GM18508 (cell line): ENCODE results near the gene ACTN4.

Experiments used
- ATAC-seq: cut with Tn5 transposase; IDR thresholded peaks from one replicate; pipeline ENCODE4 v1.9.1; 2021; ENCODE audit warnings: moderate number of reproducible peaks; ENCODE audit not compliant: insufficient read depth, unreplicated experiment

The ACTN4 gene

DNA sequence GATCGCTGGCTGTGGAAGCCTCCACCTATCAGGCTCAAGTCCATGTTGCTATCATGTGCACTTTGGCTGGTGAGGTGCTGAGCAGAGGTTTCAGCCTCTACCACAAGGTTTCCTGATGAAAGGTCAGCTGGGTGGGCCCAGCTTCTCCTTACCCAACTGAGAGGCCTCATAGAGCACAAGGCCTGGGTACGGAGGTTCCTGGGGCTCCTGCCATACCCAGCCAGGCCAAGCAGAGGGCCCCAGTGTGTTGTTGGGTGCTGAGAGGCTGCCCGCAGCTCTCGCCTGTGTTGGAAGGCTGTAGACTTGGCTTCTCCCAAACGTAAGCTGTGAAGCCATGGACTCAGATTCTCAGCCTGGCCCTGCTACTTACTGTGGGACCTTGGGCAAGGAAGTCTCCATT lies 28.2 kb downstream of the ACTN4 start:
- no peak for ATAC-seq

DNA sequence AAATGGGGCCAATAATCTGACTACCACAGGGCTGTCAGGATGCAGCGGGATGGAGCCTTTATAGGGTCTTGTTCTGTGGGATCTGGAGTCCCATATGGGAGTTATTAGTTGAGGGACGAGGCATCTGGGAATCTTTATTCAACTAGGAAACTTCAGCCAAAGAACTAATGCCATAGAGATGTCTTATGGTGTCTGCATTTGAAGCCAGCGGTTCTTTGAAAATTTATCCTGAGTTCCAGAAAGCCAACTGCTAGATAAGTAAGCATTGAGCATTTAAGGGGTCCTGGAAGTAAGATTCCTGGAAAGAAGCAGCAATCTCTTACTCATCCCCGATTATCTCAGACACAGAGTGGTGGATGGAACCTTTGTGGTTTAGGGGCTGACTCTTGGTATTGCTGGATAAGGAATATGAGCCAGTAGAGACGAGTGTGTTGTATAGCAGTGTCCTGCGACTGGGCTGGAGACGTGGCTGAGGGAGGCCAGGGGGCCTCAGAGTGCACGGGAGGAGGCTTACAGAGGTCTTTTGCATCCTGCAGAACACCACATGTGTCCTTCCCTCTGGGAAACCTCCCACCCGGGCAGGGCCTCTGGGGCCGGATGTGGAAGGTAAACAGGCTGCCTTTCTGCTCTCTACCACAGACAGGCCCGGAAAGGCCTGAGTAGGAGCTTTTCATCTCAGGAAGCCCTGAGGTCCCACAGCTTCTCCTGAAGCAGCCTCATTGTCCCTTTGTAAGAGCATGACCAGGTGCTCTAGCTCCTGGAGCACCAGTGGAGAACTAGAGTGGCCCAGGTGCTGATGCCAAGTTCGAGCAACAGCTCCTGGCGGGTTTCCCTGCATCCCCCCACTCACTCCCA lies 28.8 kb downstream of the ACTN4 start:
- no peak for ATAC-seq

DNA sequence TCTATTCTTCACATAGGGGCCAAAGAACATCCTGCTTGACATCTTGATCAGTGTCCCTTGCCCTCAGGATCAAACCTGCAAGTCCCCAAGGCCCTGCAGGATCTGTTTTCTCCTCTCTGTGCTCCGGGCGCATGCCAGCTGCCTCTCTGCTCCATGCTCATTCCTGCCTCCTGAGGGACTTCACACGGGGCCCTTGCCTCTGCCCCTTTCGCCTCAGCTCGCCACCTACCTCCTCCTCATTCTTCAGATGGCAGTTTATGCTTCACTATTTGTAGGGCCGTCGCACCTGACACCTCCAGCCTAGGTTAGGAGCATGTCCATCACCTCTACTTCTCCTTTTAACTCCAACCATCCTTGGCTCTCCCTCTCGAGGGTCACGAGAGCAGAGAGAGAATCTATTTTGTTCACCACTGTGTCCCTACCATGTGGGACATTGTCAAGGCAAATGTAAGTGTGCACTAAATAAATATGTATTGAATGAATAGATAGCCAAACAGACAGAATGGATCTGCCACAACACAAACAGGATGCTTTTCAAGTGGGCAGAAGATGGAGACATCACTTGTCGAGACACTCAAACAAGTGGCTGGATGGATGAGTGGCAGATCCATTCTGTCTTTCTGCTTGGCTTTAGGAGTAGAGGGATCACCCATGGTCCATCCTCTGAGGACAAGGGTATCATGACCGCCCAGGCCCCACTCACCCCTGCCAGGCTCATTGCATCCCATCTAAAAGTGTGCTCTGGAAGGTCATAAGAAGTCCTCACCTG lies 29.6 kb downstream of the ACTN4 start:
- no peak for ATAC-seq

DNA sequence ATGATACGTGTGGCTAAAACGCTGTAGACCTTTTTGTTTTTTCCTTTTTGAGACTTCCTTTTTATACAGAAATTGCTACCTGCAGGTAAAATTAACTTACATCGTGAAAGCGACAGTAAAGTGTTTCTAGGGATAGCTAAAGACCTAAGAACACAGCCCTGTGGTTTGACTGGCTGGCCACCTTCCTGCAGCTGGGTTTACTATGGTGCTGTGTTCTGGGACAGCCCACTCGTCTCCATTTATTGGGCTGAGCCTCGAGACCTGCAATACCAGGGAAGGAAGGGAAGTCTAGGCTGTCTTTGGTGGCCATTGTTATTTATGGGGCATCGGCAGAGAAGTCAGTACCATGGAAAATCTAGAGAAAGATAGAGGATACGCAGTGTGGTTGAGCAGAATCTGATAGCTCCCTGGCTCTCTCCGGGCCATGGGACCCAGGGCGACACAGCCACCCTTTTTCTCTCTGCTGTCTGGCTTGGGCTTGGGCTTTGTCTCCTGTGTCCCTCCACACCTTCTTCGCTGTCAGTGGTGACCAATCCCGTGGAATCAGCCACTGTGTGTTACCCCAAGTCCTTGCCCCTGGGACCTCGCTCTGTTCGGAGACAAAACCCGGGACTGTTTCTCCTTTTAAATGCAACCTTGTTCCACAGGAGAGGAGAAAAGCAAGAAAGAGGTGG lies 30.9 kb downstream of the ACTN4 start:
- ATAC-seq: no peak

DNA sequence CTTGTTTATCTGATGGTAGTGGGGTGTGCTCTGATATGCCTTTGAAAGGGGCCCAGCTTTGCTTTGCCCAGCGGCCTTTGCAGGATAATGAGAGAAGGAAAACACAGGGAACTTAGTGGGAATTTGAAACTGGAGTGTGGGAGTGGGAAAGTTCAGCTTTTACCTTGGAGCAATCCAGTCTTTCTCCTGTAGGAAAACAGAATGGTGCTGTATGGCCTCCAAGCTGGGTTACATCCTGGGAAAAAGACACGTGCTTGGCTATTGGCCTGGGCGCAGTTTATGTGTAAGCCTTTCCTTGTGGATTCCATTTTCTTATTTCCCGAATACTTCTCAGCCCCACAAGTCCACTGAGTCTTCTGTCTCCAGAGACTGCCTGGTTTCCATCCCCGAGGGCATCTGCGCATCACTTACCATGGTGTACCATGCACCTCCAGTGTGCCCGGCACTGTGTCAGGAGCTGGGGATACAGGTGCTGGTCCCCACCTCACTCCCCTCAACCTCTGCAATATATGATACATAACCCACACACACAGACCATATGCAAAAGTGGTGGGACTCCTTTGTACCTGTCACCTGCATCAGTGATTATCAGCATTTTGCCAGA lies 31.5 kb downstream of the ACTN4 start:
- no peak for ATAC-seq

DNA sequence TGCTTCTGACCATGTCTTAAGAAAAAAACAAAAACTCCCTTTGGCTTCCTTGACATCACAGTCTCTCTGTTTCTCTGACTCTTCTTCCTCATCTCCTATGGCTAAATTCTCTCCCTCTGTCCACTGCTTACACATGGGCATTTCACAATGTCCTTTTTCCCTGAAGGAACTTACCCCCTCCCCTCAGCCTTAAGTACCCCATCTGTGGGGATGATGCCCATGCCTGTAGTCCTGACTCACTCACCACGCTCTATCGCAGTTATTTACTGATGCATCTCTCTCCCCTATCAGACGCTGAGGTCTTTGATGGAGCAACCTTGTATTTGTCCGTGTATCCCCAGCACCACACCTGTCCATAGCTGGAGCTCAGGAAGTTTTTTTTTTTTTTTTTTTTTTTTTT lies 32.4 kb downstream of the ACTN4 start:
- ATAC-seq: no peak

DNA sequence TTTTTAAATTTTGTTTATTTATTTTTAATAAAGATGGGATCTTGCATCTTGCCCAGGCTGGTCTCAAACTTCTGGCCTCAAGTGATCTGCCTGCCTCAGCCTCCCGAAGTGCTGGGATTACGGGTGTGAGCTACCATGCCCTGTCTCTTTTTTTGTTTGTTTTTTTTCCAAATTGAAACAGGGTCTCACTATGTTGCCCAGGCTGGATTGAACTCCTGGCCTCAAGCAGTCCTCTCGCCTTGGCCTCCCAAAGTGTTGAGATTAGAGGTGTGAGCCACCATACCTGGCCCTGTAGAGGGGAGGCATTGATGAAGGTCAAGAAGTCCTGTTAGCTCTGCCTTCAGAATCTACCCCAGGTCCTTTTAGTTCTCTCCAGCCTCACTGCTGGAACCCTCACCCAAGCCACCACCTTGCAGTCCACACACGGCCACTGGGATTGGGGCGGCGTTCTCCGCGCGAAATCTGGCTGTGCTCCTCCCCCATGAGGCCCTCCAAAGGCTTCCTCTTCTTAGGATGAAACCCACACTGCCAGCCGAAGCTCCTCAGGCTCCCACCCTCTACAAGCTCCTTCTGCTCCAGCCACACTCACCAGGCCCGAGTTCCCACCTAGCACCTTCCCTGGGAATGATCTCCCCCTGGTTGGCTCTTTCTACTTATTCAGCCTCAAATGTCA lies 34.9 kb downstream of the ACTN4 start:
- no peak for ATAC-seq

DNA sequence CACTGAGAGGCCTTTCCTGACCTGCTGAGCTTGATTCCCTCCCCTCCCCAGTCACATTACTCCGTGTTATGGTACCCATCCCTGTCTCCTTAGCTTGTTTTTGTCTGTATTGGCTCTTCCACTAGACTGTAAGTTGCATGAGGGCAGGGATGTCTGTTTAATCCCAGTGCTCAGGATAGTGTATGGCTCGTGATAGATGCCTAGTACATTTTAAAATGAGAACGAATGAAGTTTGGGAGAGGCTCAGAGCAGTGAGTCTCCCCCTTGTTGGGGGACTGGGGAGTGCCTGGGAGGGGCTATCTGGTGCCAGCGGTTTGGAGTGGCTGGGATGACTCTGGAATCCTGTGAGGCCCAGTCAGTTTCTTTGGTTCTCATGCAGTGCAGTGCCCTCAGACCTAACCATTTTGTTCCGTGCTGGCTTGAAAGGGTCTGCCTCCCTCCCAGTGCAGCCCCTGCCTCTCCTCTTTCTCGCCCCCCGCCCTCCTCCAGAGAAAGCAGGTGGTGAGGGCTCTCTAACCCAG lies 35.5 kb downstream of the ACTN4 start:
- ATAC-seq: no peak

DNA sequence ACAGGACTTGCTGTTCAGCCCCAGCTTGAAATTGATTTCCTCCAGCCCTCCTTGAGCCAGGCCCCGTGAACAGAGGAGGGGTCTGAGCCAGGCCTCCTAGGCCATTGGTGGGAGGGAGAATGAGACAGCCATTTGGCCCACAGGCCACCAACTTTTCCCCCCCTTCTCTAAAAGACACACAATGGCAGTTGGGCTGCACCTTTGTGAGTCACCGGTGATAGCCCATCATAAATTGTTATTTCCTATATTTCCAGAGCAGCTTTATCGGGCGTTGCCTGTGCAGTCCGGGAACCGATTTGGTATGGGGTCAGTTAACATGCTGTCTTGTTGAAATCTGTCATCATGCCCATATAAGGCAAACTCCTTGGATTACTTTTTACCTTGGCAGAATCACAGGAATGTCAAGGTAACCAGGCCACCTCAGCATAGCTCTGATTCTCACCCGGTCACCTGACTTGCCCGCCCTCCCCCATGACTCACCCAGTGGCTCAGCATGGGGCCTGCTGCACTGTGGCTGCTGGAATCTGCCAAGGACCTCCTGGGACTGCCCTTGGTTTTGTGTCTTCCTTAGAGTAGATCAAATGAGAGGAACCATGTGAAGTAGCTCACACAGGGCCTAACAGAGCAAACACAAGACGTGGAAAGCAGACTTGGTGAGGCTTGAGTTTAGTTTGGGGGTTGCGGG lies 36.1 kb downstream of the ACTN4 start:
- no peak for ATAC-seq

DNA sequence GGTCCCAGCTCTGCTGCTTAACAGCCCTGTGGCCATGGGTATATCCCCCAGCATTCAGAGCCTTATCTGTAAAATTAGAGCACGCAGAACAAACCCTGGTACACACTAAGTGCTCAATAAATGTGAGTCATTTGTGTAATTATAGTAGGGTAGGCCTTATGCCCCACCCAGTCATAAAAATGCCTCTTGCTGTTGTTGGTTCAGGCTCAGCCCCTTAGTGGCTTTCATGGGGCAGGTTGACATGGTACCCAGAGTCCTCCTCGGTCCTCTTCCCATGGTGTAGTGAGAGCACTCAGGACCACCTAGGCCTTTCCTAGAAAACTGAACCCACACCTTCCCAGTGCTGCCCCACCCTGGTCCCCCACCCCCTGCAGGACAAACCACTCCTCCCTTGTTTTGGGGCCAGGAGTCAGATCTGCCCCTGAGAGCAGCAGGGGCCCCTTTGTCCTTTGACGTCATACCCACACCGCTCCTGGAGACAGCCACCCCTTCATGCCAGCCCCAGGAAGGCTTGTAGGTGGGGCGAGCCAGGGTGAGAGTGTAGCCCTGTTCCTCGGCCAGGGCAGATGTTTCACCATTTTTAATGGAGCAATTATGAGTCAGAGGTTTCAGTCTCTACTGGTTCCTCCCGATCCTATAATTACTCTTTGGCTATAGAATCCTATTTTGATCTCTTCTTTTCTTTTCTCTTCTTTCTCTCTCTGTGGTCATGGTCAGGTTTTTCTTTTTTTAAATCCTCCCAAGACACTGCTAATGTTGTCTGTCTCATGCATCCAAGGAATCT lies 36.8 kb downstream of the ACTN4 start:
- no peak for ATAC-seq

DNA sequence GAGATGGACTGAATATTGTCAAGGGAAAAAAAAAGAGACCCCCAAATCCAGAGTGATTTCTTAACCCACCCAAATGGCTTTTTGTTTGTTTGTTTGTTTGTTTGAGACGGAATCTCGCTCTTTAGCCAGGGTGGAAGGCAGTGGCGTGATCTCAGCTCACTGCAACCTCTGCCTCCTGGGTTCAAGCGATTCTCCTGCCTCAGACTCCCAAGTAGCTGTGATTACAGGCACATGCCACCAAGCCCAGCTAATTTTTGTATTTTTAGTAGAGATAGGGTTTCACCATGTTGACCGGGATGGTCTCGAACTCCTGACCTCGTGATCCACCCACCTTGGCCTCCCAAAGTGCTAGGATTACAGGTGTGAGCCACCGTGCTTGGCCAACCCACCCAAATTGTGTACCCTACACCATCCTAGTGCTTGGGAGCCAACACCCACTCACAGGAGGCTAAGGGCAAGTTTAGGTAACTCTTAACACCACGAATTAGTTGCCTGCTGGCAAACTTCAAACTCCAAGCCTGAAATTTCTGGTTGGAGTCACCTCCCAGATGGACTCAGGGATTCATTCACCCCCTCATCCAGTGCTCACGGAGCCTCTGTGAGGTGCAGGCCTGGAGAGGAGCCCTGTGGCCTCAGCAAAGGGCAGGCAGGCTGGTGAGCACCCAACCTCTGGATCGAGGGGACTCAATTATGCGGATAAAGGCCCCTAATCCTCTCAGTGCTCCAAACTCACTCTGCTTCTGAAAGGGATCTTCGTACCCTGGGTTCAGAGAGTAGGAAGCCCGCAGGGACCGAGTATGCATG lies 37.6 kb downstream of the ACTN4 start:
- no peak for ATAC-seq

DNA sequence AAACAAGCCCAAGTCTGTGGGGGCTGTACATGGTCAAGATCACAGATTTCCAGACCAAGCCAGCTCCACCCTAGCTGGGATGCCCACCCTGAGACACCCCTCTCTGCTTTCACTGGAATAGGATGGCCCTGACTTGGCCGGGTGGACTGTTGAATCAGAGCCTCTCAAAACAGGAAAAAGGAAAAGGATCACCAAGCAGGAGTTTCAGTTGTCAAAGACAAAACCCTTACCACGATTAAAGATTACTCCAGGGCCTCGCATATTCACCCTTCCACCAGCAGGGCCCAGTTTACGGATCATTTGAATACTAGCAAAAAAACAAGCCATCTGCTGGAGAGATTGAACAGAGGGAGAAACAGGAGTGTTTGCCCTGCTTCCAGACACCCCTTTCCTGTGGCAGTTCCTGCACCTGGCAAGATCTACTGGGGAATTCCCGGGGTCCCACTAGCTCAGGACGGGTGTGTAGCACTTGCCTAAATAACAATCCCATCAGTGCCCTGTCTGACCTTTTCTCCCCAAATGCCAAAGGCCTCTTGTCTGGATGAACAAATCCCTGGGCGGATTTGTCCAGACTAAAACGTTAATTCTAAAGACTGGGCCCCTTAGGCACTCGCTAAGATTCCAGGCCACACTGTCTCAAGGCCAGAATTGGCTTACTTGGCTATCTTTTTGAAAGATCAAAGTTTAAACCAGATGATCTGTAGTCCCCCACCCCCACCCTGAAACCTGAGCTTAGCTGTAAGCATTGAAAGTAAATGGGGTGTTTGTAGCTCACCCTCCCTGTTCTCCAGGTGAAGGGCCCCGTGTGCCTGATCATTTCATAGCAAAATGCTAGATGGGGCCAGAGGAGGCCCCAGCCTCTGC lies 38.4 kb downstream of the ACTN4 start:
- ATAC-seq: no peak

DNA sequence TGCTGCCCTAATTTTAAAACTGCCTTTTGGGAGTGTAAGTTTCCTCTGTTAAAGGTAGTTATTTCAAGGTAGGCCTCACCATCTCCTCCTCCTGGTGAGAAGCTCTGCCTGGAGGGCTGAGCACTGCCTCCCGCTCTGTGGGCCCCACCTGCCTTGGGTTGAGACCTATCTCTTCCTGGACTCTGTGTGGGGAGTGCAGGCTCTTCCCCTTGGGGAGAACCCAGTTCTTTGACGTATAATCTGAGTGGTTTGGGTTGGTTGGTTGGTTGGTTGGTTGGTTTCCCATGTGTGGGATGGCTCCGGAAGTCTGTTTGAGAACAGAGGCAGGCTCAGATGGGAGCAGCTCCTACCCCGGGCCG lies 39.1 kb downstream of the ACTN4 start:
- no peak for ATAC-seq

DNA sequence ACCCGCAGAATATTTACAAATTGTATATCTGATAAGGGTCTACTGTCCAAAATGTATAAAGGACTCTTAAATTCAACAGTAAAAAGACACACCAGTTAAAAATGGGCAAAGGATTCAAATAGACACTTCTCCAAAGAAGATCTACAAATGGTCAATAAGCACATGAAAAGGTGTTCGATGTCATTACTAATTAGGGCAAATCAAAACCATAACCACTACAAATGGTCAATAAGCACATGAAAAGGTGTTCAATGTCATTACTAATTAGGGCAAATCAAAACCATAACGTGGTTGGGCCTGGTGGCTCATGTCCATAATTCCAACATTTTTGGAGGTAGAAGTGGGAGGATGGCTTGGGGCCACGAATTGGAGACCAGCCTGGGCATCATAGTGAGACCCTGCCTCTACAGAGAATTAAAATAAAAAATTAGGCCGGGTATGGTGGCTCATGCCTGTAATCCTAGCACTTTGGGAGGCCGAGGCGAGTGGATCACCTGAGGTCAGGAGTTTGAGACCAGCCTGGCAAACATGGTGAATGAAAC lies 40.5 kb downstream of the ACTN4 start:
- ATAC-seq: no peak

DNA sequence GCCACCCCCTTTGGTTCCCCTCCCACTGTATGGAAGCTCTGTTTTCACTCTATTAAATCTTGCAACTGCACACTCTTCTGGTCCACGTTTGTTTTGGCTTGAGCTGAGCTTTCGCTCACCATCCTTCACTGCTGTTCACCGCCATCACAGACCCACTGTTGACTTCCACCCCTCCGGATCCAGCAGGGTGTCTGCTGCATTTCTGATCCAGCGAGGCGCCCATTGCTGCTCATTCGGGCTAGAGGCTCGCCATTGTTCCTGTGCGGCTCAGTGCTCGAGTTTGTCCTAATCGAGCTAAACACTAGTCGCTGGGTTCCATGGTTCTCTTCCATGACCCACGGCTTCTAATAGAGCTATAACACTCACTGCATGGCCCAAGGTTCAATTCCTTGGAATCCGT lies 42.7 kb downstream of the ACTN4 start:
- ATAC-seq: no peak

DNA sequence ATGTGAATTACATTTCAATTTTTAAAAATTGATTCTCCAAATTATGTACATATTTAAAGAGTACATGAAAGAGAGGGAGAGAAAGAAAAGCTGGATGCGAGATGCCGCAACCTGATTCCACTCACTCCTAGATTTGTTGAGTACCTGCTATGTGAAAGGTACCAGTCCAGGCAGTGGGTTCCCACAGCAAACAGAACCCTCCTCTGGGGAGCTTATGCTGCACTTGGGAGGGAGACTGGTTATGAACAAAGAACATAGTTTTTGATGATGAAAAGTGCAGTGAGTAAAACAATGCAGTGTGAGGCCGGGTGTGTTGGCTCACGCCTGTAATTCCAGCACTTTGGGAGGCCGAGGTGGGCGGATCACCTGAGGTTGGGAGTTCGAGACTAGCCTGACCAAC lies 43.4 kb downstream of the ACTN4 start:
- no peak for ATAC-seq

DNA sequence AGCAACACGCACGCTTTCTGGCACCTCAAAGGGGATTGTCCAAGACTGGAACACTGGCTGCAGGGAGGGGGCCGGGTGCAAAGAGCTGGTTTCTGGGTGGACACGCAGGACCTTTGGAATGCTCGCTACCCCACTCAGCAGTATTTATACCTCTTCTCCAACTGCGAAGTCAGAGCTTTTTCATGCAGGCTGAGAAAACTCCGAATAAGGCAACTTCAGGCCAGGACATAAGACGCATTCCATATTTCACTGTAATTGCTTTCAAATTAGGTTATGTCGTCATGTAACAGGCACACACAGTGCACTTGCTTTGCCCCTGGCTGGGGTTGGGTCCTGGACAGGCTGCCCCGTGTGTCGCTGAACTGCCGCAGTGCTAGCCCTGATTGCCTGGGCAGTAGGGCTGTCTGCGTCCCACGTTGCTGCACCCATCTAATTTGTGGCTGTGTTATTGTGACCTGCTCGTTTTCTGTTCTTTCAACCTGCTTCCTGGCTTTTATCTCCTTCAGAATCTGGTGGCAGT lies 44.5 kb downstream of the ACTN4 start:
- no peak for ATAC-seq
